Activated T-cell treated with anti-CD3 and anti-CD28 coated beads, Interleukin-2, amount 50 U/mL, for 48 hours (primary cell): ENCODE measurements around the gene GPC6.

ENCODE experiments used
- DNase-seq, 2 experiments: peaks; one replicate each; pipeline ENCODE4 v3.0.0-alpha.2; 2020

The GPC6 gene

DNA sequence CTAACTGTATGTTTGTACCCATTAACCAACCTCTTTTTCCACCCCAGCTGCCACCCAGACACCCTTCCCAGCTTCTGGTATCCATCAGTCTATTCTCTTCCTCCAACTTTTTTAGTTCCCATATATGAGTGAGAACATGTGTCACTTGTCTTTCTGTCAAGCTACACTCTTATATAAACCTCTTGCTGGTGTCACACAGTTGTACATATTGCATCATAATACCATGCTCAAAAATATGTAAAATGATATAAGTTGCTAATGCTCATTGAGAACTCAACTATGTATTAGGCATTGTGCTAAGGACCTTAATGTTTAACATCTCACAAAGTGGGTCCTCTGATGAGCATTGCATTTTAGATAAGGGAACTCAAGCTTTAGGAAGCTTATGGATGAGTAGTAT is 395.4 kb downstream of the GPC6 start:
- DNase-seq = no peak

DNA sequence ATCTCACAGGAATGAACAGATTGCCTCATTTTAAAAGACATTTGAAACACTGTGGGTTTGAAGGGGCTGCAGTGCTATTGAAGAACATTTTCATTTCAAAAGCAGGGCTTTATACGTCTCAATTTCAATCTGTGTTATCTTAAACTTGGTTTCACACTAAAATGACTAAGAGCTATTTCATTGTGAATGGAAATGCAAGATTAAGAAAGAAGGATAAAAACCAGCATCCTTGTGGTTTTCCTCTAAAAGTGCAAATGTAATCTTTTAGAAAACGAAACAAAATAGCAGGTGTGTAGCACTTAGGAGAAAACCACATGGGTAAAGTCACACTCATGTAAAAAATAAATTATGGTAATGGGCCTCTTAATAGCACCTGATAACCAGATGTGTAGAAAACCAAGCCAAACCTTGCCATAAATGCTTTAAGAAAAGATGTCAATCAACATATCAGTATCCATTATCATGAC is 397.7 kb downstream of the GPC6 start:
- no peak for DNase-seq

DNA sequence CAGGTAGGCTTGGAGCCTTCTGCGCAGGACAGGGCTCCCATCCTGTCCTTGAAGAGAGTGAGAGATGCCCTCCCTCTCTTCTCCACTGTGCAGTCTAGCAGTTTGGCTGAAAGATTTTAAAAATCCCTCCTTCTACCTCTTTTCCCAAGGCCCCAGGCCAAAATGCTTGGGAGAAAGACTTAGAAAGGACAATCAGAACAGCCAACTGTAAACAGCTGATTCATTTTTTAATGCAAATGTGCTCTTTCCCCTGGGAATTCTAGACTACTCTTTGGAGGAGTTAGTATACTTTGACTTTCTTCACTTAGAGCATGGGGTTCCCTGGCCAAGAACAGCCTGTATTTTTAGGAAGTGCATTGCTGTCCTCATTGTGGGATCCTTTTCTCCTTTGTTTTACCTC is 398.9 kb downstream of the GPC6 start:
- no peak for DNase-seq

DNA sequence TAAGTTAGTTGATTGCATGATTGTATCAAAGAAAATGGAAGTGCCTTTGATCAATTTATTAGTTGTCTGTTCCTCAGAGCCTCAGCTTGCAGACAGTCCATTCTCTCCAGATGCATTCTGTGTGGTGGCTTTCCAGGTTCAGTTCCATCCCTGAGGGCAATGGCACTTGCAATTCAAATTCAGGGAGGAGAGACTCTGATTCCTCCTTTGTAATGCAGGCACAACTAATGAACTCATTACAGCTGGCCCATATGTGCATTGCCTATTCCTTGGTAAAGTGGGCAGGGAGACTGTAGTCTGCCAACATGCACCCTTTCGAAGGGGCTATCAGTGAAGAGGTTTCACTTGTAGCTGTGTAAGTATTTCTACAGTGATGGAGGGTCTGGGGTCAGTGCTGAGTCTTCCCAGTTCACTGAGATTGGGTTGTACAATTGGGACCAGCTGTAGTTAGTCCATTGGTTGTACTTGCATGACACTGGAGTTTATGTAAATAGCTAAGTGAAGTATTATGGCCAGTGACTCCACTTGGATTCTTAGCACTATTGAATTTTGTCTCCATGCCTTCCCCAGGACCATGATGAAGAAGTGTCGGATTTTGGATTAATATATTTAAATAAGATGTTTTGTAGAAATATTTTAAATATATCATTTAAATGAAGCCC is 401.7 kb downstream of the GPC6 start:
- no peak for DNase-seq

DNA sequence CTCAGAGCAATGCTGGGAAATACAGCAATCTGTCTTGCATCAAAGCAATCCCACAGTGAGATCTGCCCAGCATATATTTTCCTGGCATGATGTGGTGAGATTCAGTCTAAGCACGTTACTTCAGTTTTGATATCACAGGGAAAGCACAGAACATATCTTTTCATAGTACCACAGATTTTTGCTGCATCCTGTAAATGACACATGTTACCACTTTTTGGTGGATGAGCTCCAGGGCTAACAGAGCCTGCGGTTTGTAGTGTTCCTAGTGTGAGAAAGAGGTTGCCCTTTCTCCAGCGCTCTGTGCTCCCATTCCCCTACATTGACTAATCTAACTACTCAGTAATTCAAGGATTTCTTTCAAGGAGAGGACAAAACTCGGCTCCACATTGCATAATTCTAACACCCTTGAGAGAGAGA is 409.0 kb downstream of the GPC6 start:
- DNase-seq = no peak

DNA sequence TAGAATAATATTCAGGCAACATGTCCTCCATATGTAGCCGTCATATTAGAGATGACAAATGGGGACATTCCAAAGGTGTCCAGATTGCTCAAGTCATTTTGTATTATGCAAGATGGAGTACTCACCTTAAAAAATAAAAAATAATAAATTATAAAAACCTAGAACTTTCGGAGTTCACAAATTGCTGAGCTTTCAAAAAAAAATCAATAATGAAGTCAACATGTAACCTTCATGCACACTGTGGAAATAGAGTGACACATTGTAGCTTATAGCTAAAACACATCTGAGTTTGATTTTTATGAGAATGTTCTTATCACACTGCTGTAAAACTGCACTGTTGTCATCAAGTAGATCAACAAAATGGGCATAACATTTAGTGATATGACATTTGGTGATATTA is 411.2 kb downstream of the GPC6 start:
- DNase-seq = no peak

DNA sequence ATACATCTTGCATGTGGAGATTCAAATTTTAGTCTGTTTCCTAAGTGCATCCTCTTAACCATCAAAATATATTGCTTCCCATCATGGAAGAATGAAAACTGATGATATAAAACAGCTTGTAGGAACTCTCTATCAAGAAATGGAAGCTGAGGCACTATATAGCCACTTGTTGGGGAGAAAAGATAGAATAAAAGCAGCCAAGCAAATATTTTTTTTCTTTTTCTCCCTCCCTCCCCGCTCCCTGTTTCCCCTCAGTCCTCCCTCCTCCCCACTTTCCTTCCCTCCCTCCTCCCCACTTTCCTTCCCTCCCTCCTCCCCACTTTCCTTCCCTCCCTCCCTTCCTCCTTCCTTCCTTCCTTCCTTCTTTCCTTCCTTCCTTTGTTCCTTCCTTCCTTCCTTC is 413.8 kb downstream of the GPC6 start:
- DNase-seq = no peak

DNA sequence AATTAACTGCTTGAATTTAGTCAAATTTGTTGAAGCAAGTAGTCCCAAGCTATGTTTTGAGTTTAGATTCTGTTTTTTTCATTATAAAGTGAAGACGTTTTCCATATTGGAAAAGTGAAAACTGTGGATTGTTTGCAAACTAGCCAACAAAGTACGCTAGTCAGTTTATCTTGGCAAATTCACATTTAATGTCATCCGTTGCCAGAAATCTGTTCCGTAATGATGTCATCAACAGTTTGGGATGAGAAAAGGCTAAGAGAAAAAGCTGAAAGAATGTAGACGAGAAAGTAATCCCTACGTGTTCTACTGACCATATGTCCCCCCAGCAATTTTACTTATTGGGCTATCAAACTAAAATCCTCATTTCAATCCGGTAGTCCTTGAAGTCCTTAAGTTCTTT is 419.6 kb downstream of the GPC6 start:
- DNase-seq = no peak

DNA sequence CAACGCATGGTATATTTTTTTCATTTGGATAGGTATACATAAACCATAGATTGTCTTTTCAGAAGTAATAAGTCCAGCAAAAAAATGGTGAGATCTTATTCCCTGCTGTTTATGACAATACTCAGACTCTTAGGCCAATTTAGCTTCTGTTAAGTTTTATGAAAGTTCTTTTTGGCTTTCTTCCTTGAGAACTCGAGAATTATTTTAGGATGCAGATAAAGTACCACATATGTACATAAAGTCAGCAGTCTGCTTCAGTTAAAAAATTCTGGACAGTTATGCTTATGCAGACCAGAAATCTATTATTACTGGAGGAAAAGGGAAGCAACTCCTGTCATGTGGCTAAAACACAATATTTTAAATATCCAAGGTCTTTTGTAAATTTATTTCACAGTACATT is 422.9 kb downstream of the GPC6 start:
- no peak for DNase-seq

DNA sequence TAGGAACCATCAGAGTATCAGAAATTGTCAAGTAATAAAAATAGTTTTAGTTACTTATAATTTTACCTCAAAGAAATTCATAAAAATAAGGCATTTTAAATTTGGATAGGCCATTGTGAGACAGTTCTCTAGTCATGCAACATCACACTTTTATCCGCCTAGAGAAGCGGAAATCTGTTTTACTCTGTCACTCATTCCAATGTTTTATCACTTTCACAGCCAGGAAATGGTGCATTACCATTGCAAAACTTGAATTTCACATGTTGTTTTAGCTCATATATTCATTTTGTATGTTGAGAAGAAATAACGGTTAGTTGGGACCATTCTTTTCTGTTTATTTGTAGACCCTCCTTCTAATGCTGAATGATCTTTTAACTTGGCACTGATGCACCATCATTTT is 427.2 kb downstream of the GPC6 start:
- no peak for DNase-seq

DNA sequence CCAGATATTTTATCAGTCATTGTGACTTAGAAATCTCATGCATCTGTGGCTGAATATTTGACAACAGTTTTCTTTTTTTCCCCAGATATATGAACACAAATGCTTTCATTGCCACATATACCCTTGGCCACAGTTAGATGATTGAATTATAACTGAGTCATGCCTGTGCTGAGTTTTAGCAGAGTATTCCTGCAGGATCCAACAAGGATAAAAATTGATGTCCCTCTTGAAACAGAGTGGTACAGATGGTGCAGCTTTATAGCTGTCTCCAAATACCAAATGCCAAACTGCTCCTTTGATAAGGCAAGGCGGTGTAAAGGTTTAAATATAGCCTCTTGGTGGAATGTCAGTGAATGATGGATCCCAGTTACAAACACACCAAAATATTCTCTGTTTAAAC is 428.5 kb downstream of the GPC6 start:
- no peak for DNase-seq

DNA sequence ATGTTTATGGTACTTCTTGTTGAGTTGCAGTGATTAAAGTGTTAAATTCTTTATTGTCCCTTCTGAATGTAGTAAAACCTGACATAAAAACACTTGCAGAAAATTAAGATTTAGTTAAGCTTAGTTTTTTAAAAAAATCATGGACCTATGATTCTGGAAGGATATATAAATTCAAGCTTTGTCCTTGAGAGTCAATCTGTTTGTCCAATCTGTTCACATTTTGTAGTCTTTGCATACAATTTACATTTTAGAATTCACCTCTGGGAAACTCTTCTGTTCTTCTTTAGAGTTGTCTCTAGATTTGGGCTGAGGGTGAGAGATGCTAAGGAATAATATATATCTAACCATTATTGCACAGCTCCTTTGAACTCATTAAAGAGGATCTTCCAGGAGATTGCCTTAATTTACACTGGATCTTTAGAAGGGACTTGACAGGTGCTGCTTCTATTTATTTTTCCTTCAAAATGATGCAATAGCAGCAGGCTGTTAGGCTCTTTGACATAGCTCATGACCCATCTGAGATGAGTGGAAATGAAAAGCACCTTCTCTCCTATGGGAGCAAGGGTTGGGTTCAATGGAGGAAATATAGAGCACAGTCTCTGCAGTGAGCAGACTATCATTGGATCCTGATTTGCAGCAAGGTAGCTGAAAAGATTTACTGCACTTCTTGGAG is 433.9 kb downstream of the GPC6 start:
- no peak for DNase-seq

DNA sequence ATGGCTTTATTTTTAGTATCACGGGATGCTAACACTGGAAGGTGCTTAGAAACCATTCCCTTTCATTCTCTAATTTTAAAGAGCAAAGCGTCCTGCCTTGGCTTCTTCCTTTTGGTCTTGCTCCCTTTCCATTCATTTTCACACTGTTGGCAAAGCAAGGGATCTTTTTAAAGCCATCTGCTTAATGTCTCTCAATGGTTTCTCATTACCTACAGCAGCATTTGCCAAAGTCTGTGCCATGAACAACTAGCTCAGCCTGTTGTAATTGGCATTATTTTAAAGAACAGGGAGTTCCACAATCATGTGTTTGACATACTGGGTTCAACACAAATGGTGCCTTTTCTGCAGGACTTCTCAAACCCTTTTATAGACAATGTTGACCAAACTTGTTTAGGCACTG is 444.3 kb downstream of the GPC6 start:
- no peak for DNase-seq

DNA sequence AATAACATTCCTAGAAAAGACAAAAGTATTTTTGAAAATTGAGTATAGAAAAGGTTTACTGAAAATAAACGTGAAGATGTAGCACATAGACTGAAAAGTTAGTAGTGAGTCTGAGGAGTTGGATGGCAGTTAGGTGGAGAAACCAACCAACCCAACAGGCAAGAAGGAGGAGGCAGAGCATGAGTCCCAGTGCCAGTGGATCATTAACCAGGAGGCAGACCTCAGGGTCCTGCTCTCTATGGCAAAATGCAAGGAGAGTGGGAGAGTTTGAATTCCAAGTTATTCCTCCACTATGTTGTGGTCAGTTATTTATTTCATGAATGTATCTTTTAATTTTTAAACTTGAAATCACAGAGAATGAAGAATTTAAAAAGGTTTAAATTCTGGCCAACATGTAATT is 446.4 kb downstream of the GPC6 start:
- DNase-seq = no peak

DNA sequence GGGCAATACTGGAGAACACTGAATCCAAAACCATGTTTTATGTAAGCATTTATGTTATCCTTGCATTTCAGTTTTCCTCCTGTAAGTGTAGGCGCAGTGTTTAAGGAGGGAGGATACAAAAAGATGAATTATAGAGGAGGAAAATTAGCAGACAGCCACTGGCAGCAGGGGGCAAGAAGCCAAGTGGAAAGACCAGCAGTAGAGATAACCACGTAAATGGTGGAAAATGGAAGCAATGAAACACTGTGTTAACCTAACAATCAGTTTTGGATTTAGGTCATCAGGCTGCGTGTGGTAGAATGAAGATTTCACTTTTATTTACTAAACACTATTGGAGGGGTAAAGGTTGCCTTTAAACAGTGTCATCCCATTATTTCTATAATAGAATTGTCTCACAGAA is 447.3 kb downstream of the GPC6 start:
- DNase-seq = no peak

DNA sequence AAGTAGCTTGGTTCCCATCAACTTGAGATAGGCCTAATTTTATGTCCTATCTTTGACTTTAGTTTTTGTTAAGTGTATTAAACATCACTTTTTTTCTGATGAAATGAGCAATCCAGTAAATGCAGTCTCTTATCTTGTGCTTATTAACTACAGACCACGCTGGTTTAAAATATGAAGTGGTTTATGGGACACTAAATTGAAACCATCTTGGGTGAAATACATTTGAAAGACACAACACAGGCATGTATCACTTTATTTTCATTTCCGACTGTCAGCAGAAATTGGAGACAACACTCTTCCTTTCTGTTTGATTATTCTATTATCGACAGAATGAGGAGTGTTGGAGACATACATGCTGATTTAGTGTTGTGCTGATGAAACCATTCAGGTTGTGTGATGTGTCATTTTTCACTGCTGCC is 447.7 kb downstream of the GPC6 start:
- DNase-seq = no peak

DNA sequence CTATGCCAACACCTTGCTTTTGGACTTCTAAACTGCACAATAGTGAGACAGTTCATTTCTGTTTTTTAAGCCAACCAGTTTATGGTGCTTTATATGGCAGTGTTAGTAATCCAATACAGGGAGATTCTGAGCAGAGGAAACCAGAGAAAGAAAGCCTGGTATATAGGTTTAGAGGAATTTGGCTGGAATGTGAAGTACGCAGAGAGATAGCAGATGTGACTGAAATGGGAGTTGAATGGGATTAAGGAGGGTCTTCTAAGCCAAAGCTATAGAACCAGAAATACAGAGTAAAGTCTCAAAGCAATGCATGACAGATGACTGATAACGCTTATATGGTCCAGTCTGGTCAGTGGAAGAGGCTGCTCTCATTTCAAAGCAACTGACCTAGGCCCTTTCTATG is 453.7 kb downstream of the GPC6 start:
- no peak for DNase-seq

DNA sequence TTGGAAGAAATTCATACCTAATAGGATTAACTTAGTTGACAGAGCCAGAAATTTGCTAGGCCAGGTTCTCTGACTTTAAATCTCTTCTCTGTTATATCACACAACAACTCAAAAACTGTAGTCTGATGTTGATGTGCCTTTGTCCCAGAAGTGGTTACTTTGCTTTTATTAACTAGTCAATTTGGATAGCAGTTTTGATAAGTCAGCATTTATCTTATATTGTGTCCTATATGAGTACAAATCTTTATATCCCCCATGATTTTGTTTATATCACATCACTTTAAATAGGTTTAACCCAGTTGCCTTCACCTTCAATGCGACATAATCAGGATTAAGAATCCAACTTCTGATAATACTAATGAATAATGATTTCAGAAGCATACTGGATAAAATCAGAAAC is 459.3 kb downstream of the GPC6 start:
- DNase-seq = no peak

DNA sequence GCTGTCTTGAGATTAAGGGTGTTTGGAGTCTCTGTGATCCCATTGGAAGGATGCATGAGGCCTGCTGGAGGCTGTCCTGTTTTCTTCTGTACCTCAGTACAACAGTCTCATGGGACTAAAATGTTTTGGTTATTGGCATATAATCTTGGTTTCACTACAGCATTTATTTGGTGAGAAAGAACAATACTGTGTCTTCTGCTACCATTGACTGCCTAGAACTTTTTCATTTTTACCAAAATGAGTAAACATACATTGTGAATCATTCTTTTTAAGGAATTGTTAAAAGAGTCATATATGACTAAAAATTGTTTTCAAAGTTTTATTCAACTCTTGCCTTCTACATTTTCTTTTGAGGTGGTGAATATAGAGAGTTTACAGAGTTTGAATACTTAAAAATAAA is 459.8 kb downstream of the GPC6 start:
- no peak for DNase-seq

DNA sequence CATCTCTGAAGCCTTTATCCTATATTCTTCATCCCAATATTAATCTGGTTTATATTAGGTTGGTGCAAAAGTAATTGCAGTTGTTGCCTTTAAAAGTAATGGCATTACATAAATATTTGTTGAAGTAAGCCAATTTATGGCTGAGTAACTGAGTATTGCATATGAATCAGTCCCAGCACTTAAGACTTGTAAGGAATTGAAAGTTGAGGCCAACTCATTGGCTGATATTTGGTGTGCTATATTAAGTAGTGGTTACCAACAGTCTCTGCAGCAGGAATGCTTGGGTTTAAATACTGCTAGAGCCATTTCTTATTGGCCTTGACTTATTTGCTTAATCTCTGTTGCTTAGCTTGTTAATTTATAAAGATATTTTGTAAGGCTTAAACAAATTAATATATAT is 460.7 kb downstream of the GPC6 start:
- DNase-seq = no peak

DNA sequence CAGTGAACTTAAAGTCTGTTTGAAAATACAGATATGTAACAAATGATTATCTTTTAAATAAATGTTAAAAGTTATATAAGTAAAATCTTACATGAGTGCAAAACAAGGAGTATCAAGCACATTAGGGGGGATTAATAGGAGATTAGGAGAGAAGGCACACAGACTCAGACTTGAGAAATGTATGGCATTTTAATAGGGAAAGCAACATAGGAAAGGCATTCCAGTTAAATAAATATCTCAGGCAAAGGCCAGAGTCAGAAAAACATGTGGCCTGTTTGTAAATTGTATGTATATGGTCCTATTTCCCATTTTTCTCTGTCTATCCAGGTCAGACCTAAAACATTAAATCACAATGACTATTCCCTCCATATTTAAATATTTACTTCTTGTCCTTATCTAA is 462.7 kb downstream of the GPC6 start:
- no peak for DNase-seq

DNA sequence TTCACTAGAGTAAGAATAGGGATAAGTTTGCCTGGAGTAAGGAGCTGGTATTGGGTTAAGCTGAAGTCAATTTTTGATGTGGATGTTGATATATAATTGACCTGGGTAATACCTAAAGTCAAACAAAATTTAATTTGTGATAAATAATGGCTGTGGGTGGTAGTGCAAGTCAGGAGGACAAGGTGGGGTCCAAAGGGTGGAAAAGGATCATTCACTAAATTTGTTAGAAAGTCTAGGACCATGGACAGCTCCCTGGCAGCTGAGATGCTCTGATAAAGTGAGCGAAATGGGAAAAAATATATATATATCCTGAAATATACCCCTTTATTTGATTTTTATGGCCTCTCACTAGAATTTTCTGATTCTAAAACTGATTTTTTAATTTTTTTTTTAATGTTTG is 463.5 kb downstream of the GPC6 start:
- no peak for DNase-seq

DNA sequence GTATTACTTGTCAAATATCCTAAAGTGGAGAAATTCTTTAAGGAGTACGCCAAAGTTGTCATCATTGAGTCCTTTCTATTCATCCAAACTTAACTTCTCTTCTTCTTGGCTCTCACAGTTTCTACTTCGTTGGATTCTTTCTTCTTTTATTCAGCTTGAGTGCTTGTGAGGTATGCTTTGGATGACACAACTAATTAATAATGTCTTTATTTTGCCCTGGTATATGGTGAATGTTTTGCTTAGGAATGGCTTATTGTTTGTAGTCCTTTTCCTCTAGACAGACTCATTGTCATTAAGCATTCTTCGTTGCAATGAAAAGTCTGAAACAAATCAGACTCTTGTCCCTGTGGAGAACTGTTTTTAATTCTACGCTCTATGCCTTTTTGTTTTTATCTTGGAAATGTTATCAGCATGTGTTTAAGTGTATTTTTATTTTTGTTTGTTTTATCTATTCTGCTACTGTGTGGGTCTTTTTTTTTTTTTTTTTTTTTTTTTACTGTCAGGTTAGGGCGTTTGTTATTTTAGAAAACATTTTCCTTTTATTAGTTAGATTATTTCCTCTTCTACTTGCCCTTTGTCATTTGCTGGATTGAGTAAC is 471.5 kb downstream of the GPC6 start:
- DNase-seq = no peak

DNA sequence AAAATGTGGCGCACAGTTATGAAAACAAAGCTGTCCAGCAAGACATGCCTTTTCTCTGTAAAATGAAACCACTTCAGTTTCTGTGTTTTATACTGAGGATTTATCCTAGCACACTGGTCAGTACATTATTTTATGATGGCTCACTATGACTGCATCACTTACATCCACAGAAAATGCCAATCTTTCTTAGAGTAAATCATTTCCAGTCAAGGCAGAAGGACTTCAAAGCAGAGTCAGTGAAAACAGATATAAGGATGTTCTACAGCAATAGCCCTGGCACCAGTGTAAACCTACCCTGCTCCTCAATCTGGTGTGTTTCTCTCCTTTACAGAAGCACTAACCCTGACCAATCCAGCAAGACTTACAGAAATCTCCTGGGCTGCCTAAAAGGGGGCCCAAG is 473.5 kb downstream of the GPC6 start:
- no peak for DNase-seq
